Lower leg skin (tissue), 3 donors: ENCODE data around the gene KRTAP1-1.

Experiments used
- POLR2A ChIP-seq, 2 donors: fragments of 450-650 bp; IDR thresholded peaks; one replicate each; pipeline ENCODE4 v1.6.1; 2016 to 2017; ENCODE audit warnings: antibody characterized with exemption in 2 of 2, mild to moderate bottlenecking in 1 of 2, moderate library complexity in 1 of 2
- TF ChIP-seq, protein P1 (sequence below), 3 donors: fragments of 450-650 bp; IDR thresholded peaks; one replicate each; pipeline ENCODE4 v1.5.1; 2016; ENCODE audit warnings: antibody characterized with exemption in 3 of 3, mild to moderate bottlenecking in 3 of 3, moderate library complexity in 2 of 3

DNA sequence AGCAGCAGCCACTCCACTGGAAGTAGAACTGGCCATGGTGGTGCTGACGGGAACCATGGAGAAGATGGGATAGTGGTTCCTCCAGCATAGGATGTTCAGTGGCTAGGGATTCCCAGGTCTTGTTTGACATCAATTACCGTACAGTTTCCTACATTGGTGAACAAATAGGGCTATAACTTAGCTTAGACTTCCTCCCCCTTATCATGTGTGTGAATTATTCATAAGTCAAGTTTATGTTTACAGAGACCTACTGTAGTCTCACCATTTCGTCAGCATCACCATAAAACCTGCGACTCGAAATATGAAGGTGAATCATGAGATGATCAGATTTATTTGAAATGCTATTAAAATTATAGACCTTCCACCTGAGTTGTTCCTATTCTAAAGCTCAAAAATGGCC lies 17.5 kb upstream of the KRTAP1-1 start:
- TF ChIP-seq, protein P1, sequence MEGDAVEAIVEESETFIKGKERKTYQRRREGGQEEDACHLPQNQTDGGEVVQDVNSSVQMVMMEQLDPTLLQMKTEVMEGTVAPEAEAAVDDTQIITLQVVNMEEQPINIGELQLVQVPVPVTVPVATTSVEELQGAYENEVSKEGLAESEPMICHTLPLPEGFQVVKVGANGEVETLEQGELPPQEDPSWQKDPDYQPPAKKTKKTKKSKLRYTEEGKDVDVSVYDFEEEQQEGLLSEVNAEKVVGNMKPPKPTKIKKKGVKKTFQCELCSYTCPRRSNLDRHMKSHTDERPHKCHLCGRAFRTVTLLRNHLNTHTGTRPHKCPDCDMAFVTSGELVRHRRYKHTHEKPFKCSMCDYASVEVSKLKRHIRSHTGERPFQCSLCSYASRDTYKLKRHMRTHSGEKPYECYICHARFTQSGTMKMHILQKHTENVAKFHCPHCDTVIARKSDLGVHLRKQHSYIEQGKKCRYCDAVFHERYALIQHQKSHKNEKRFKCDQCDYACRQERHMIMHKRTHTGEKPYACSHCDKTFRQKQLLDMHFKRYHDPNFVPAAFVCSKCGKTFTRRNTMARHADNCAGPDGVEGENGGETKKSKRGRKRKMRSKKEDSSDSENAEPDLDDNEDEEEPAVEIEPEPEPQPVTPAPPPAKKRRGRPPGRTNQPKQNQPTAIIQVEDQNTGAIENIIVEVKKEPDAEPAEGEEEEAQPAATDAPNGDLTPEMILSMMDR (IDR thresholded peaks at IDR 0.05), result no peak
- TF ChIP-seq POLR2A (IDR thresholded peaks at IDR 0.05), result no peak
